ENCODE results near the gene AGR3. TPM values are rescaled to one million over a fixed set of nuclear protein-coding genes. Genes with fewer than 3 reads are reported as not detected.

Gene AGR3
- total RNA-seq, 1 donor from 2014 or later, result not detected

DNA sequence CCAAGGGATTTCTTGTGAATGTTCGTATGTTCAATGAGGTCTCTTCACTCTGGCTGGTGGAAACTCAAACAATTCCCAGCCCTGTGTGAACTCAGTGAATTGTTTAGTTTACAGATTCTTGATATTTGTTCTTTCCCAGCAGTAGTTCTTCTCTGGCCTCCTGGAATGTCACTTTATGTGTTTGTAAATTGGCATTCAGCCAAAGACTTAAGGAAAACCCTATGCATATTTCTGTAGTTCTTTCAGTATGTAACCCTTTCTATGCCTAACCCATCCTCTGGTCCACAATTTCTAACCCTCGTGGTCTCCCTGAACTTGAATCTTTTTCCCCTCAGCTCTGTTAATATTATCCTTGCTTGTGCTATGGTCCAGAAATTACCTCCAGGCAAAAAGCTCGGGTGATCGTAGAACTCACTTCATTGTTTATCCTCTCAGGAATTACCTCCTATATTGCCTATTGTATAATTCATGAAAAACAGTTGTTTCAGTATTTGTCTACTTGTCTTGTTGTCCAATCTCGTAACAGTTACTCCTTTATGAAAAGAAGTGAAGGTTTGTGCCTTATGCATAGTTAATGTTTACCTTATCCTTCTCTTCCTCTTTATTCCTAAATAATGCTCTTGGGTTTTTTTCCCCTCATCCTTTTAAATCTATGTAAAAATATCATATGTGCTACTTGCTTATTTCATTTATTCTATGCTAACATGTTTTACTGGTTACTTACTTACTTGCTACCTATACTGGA lies 23.7 kb upstream of the AGR3 start:
- Histone ChIP-seq H3K36me3 (ENCODE audit: control insufficient read depth, insufficient read depth, low read length) (no peaks in the 10 kb centered on the region), H3K4me3 (ENCODE audit: low read depth, low read length) (no peak overlapping the region), H3K27me3 (ENCODE audit: control insufficient read depth, insufficient read depth, low read length) (no peaks in the 10 kb centered on the region)
- DNase-seq (ENCODE audit: low read depth) (peak; percentile 22), FAIRE-seq (no peak)
- TF ChIP-seq, protein P1, sequence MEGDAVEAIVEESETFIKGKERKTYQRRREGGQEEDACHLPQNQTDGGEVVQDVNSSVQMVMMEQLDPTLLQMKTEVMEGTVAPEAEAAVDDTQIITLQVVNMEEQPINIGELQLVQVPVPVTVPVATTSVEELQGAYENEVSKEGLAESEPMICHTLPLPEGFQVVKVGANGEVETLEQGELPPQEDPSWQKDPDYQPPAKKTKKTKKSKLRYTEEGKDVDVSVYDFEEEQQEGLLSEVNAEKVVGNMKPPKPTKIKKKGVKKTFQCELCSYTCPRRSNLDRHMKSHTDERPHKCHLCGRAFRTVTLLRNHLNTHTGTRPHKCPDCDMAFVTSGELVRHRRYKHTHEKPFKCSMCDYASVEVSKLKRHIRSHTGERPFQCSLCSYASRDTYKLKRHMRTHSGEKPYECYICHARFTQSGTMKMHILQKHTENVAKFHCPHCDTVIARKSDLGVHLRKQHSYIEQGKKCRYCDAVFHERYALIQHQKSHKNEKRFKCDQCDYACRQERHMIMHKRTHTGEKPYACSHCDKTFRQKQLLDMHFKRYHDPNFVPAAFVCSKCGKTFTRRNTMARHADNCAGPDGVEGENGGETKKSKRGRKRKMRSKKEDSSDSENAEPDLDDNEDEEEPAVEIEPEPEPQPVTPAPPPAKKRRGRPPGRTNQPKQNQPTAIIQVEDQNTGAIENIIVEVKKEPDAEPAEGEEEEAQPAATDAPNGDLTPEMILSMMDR (IDR thresholded peaks at IDR 0.05; ENCODE audit: insufficient read depth, low read length, severe bottlenecking), result no peak

DNA sequence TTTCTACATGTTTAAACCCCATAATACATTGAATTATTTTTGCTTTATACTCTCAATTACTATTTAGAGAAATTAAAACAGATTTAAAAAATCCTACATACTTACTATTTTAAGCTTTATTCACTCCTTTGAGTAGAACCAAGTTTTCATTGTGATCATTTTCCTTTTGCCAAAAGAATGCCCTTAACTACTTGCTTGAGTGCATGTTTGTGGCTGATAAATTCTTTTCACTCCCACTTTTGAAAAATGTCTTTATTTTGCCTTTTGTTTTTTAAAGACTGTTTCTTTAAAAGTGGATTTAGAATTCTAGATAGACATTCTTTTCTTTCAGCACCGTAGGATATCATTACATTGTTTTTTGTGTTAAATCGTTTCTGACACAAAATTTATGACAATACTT lies 22.3 kb upstream of the AGR3 start:
- H3K27me3 ChIP-seq (ENCODE audit: control insufficient read depth, insufficient read depth, low read length), result no peaks in the 10 kb centered on the region
- FAIRE-seq (no peak), DNase-seq (ENCODE audit: low read depth) (no peak)
- H3K36me3 ChIP-seq (ENCODE audit: control insufficient read depth, insufficient read depth, low read length), result no peaks in the 10 kb centered on the region
- no peak overlapping the region for H3K4me3 ChIP-seq (ENCODE audit: low read depth, low read length)
- TF ChIP-seq, protein P1 (IDR thresholded peaks at IDR 0.05; ENCODE audit: insufficient read depth, low read length, severe bottlenecking), result no peak

DNA sequence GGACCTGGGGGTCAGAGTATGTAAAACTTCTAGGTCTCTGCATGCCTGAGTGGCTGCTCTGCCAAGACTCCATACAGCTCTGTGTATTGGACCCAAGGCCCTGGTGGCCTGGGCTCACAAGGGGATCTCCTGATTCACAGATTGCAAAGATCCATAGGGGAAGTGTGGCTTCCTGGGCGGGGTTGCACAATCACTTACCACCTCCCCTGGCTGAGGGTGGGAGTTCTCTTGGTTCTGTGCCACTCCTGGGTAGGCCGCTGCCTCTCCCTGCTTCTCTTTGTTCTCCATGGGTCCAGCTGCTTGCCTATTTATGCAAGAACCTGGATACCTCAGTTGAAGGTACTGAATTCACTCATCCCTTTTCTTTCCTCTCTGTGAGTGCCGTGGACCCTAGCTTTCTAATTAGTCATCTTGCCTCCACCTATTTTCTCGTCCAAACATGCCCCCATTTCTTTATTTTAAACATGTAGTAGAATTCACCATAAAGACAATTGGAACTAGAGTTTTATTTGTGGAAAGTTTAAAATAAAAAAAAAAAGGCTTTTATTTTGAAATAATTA lies 18.5 kb upstream of the AGR3 start:
- no peak overlapping the region for H3K4me3 ChIP-seq (ENCODE audit: low read depth, low read length)
- TF ChIP-seq, protein P1 (IDR thresholded peaks at IDR 0.05; ENCODE audit: insufficient read depth, low read length, severe bottlenecking), result no peak
- no peaks in the 10 kb centered on the region for H3K36me3 ChIP-seq (ENCODE audit: control insufficient read depth, insufficient read depth, low read length)
- no peaks in the 10 kb centered on the region for H3K27me3 ChIP-seq (ENCODE audit: control insufficient read depth, insufficient read depth, low read length)
- DNase-seq (ENCODE audit: low read depth) (peak; percentile 86), FAIRE-seq (no peak)

DNA sequence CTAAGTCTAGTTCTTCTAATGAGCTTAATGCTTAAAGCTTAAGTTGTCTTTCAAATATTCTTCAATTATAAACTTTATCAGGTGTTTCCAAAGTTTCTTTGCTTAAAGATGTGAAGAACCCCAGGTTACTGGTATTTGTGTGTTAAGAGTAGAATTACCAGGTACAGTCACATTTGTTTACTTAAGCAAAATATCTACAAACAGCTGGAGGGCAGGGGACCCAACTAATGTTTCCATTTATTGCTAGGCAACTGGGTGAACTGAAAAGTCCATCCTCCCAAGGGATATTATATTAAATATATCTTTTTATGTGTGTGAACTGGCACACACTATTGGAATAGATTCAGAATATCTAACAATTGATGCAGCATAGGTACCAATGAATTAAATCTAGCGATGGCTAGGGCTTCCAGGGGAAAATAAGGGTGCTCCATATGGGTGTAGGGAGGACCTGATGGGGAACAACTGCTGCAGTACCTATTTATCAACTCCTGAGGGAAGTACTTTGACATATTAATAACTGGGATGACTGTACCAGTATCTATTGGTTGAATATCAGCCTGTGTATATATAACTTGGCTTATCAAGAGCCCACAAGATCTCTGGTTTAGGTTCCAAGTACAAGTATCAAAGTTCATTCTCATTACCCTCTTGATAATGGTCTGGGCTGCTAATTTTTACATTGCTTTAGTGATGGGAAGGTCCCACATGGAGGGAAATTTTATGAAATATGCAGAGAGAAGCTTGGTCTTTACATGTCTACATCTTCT lies 10.3 kb upstream of the AGR3 start:
- FAIRE-seq (no peak), DNase-seq (ENCODE audit: low read depth) (peak; percentile 25)
- no peaks in the 10 kb centered on the region for H3K36me3 ChIP-seq (ENCODE audit: control insufficient read depth, insufficient read depth, low read length)
- TF ChIP-seq, protein P1 (IDR thresholded peaks at IDR 0.05; ENCODE audit: insufficient read depth, low read length, severe bottlenecking), result peak; percentile 7
- H3K4me3 ChIP-seq (ENCODE audit: low read depth, low read length), result no peak overlapping the region
- no peaks in the 10 kb centered on the region for H3K27me3 ChIP-seq (ENCODE audit: control insufficient read depth, insufficient read depth, low read length)

DNA sequence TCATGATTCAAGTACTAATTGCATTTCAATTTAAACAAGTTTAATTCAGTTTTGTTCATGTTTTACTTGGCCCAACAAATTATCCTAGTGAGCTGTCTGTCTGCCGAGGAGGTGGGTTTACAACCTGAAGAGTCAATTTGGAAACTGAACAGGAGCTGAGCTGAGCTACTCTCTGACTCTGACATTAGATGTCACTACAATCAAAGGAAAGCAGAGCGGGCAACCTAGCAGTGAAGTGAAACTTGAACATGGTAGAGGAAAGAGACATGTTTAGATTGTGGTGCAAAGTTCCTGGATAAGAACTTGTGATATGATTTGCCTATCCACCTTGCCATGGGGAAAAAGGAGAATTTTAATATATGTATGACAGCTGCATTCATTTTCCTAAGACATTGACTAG lies 9.6 kb upstream of the AGR3 start:
- FAIRE-seq, result no peak
- DNase-seq (ENCODE audit: low read depth), result peak; percentile 68

More for the DNA sequence above, 9.6 kb upstream of the AGR3 start:
- TF ChIP-seq, protein P1 (IDR thresholded peaks at IDR 0.05; ENCODE audit: insufficient read depth, low read length, severe bottlenecking), result peak; percentile 63
- H3K36me3 ChIP-seq (ENCODE audit: control insufficient read depth, insufficient read depth, low read length), result no peaks in the 10 kb centered on the region
- H3K4me3 ChIP-seq (ENCODE audit: low read depth, low read length), result no peak overlapping the region
- no peaks in the 10 kb centered on the region for H3K27me3 ChIP-seq (ENCODE audit: control insufficient read depth, insufficient read depth, low read length)

All from bronchial epithelial cell (primary cell).